GM12801 (cell line): Measurements from ENCODE around the gene MORN5.

ENCODE experiments used
- CTCF ChIP-seq: IDR thresholded peaks from one replicate; pipeline ENCODE4 v1.5.1; 2011; ENCODE audit warnings: control low read depth; ENCODE audit not compliant: insufficient read length; ENCODE audit errors: extremely low read depth

The MORN5 gene

DNA sequence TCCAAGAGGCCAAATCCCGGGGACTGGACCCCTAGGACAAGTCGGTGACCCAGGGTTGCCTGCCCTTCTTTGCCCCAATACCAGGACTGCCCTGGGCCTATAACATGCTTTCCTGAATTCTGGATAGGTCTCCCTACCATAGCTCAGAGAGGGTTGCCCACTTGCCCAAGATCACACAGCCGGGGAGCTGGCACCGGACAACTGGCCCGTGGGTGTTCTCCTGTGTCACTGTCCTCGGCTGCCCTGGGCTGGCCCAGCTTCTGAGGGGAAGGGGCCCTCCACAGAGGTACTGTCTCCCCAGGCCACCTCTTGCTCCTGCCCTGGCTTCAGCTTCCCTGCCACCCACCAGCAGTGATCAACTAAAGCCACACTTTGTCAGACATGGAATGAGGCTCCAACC, 37.8 kb upstream of the MORN5 start:
- no peak for TF ChIP-seq CTCF

GRCh38 chr9:122122468-122122867, 37.2 kb upstream of the MORN5 start:
- TF ChIP-seq CTCF, result no peak

GRCh38 chr9:122122903-122123632, 36.6 kb upstream of the MORN5 start:
- TF ChIP-seq CTCF, result no peak

- no peak for TF ChIP-seq CTCF
Measured at GRCh38 chr9:122124048-122124447, 35.7 kb upstream of the MORN5 start.

- TF ChIP-seq CTCF, result no peak
Measured at GRCh38 chr9:122124528-122124927, 35.2 kb upstream of the MORN5 start.

DNA sequence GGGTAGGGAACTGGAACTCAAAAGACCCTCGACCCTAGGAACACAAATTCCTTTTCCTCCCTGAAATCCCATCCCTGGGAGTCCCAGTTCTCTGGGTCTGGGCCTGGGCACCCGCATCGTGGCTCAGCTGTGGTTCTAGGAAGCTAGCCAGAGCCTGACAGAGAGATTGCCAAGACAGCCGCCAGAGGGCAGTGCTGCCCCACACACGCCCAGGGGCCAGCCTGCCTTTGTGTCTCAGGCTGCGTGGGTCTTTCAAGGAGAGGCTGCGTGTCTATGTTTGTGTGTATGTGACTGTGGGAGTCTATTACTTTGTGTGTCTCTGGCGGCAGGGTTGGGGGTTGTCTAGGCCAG, 34.6 kb upstream of the MORN5 start:
- peak; percentile 34 for TF ChIP-seq CTCF

GRCh38 chr9:122125509-122126330, 34.0 kb upstream of the MORN5 start:
- TF ChIP-seq CTCF, result no peak
